Activated gamma-delta T cell treated with anti-CD3 and anti-CD28 coated beads, Interleukin-2, amount 50 U/mL, for 16 hours (primary cell): Measurements from ENCODE around the gene MAP4K3.

Experiments used
- DNase-seq: peaks from one replicate; pipeline ENCODE4 v3.0.0-alpha.2; 2020; ENCODE audit warnings: low read depth

The MAP4K3 gene

GRCh38 chr2:39443009-39443408, 5.9 kb upstream of the MAP4K3 start:
- no peak for DNase-seq

- DNase-seq: peak; percentile 3
Measured at GRCh38 chr2:39437522-39438296, 624 bp upstream of the MAP4K3 start.

DNA sequence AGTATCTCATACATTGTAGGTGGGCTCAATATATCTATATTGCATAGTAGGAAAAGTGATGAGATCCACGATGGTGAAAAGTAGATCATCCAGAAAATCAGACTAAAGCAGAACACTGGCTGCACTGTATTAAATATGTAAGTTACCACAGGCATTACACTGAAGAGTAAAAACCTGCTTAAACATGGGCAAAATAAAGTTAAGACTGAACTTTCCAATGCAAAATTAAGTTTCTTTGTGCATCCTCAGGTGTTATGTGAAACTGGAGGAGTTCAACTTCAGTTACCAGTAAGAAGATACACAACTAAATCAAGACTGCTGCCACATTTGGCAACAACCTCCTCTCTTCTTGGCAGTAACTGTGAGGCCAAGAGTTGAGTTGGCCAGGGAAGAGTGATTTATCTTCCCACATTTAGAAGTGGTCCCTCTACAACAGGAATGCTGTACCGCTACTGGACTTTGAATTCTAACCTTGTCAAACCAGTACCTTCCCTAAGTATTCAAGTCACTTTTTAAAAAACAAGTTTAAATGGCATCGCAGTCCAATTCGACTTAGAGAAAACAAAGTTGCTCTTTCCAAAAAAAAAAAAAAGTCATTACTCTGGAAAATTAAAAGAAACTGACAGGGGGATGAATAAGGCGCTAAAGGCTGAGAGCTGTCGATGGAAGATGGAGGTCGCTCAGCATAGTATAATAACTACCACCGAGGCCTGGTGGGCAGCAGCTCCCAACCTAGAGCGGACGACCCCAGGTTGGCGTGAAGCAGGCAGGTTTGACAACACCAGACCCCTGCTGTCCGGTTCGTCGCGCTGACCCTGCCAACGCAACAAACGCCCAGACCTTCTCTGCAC, 1.1 kb downstream of the MAP4K3 start:
- DNase-seq: no peak

DNA sequence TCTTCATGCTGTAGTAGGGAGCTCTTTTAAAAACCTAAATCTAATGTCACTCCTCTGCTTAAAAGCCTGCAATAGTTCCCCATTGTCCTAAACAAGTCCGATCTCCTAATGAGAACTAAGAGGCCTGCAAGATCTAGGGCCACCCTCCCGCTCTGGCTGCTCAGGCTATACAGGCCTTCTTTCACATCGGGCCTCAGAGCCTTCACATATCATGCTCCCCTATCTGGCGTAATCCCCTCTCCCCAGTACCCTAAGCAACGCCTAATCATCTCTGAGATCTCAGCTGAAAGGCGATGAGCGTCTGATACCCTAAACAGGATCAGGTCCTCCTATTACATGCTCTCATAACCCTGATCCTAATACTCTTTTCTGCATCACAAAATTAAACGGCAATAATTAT, 1.9 kb downstream of the MAP4K3 start:
- DNase-seq: no peak

- no peak for DNase-seq
Measured at GRCh38 chr2:39434233-39434897, 2.7 kb downstream of the MAP4K3 start.

GRCh38 chr2:39433586-39434195, 3.4 kb downstream of the MAP4K3 start:
- no peak for DNase-seq

- no peak for DNase-seq
Measured at GRCh38 chr2:39432701-39433100, 4.4 kb downstream of the MAP4K3 start.

GRCh38 chr2:39431592-39432316, 5.3 kb downstream of the MAP4K3 start:
- no peak for DNase-seq

DNA sequence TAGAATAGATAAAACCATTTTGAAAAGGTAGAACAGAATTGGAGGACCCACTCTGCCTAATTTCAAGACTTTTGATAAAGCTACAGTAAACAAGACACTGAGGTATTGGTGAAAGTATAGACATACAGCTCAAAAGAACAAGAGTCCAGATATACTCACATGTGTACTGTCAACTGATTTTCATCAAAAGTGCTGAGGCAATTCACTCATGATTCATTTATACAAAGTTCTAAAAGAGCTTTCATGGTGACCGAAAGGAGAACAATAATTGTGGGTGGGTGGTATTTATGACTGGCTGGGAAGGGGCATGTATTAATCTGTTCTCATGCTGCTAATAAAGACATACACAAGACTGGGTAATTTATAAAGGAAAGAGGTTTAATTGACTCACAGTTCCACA, 7.3 kb downstream of the MAP4K3 start:
- no peak for DNase-seq

- DNase-seq: no peak
Measured at GRCh38 chr2:39424951-39425350, 12.1 kb downstream of the MAP4K3 start.

DNA sequence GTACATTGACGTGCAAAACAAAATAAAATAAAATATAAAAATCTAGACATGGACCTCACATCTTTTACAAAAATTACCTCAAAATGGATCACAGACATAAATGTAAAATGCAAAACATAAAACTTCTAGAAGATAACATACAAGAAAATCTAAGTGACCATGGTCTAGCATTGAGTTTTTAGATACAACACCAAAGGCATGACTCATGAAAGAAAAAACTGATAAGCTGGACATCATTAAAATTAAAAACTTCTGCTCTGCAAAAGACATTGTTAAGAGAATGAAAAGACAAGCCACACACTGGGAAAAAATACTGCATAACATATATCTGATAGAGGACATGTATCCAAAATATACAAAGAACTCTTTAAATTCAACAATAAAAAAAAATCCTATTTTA, 14.4 kb downstream of the MAP4K3 start:
- DNase-seq: no peak

GRCh38 chr2:39421354-39421753, 15.7 kb downstream of the MAP4K3 start:
- no peak for DNase-seq

GRCh38 chr2:39419282-39420223, 17.5 kb downstream of the MAP4K3 start:
- DNase-seq: no peak

GRCh38 chr2:39418491-39418890, 18.6 kb downstream of the MAP4K3 start:
- DNase-seq: no peak

DNA sequence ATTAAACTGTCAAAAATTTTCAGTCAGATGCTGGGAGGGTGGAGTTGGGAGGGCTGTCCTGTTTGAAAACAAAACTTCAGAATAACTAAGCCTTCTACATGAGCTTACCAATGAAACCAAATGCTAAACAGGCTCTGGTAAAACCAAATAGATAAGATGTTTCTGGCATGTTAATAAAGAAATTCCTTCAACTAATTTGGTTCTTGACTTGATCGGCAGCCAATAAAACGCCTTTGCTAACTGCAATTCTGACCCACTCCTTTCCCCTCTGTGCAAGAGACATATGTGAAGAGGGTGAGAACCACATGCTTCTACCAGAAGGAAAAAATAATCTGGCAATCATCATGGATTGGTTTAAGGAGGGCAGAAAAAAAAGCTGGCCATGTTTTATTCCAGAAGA, 20.9 kb downstream of the MAP4K3 start:
- no peak for DNase-seq

- no peak for DNase-seq
Measured at GRCh38 chr2:39413063-39413737, 23.9 kb downstream of the MAP4K3 start.

DNA sequence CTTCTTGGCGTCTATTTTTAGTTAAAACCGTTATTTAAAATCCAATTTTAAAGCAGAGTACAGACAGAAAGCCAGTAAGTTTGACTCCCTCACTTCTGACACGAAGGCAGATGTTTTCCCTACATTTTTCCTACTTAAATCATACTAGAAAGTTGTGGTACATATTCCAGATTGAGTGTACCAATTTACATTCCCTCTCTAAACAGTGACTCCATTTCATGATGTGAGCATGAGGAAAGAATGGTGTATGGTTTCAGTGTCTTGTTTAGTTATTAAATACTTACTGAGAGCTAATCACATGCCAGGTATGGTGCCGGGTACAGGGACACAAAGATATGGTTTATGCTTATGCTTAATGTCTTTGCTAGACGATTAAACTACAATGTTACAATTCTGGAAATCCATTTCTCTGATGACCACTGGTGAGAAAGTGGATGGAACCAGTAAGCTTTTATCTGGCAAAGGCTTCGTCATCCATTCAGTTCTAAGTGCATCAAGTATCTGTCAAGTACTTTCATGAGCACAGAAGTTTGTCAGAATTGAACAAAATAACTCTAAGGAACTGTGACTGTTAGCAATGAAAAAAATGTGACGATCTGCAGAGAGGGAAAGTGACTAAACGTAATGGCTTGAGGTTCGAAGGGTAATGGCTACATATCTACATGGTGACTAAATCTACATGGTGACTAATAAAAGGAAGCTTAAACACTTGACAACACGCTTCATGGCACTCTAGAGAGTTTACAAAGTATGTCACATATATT, 25.7 kb downstream of the MAP4K3 start:
- DNase-seq: no peak

- no peak for DNase-seq
Measured at GRCh38 chr2:39409697-39410389, 27.2 kb downstream of the MAP4K3 start.
